NOMO-1 treated with DMSO at 0.1 percent for 48 hours (cell line): Measurements from ENCODE around the gene LMX1A.

Experiments
- DNase-seq: peaks from one replicate; lab custom pipeline; 2025; ENCODE audit not compliant: unreplicated experiment; lab: John Stamatoyannopoulos, UW

Gene LMX1A

GRCh38 chr1:165169729-165170128, 186.8 kb downstream of the LMX1A start:
- DNase-seq = no peak

- DNase-seq = no peak
Measured at GRCh38 chr1:165169028-165169427, 187.5 kb downstream of the LMX1A start.

- DNase-seq = no peak
Measured at GRCh38 chr1:165168467-165168866, 188.0 kb downstream of the LMX1A start.

GRCh38 chr1:165162671-165163241, 193.8 kb downstream of the LMX1A start:
- DNase-seq = no peak

GRCh38 chr1:165161130-165161529, 195.4 kb downstream of the LMX1A start:
- DNase-seq = no peak

GRCh38 chr1:165153182-165153581, 203.3 kb downstream of the LMX1A start:
- no peak for DNase-seq

- DNase-seq = no peak
Measured at GRCh38 chr1:165152727-165153126, 203.8 kb downstream of the LMX1A start.

- DNase-seq = no peak
Measured at GRCh38 chr1:165152109-165152508, 204.4 kb downstream of the LMX1A start.
